Smooth muscle cell (in vitro differentiated cells): ENCODE data around the gene FLNA. TPM values are rescaled to one million over a fixed set of nuclear protein-coding genes. Genes with fewer than 3 reads are reported as not detected.

Experiments
- DNase-seq: peaks from one replicate; lab custom pipeline; 2025; ENCODE audit not compliant: unreplicated experiment; lab: John Stamatoyannopoulos, UW
- H2AFZ ChIP-seq: fragments of 200-600 bp; sonication (generic); 2 replicates; pipeline ENCODE4 v1.6.0; 2016; ENCODE audit warnings: antibody characterized with exemption, low read depth, mild to moderate bottlenecking
- H3F3A ChIP-seq: fragments of 200-600 bp; sonication (generic); 2 replicates; pipeline ENCODE4 v1.6.0; 2017; ENCODE audit warnings: antibody characterized with exemption, low read depth
- H3K27ac ChIP-seq: fragments of 200-600 bp; sonication (generic); 2 replicates; pipeline ENCODE4 v1.5.1; 2016; ENCODE audit warnings: low read depth, mild to moderate bottlenecking
- H3K27me3 ChIP-seq: fragments of 200-600 bp; sonication (generic); 2 replicates; pipeline ENCODE4 v1.6.1; 2016; ENCODE audit warnings: low read depth, mild to moderate bottlenecking
- H3K36me3 ChIP-seq: fragments of 200-600 bp; sonication (generic); 2 replicates; pipeline ENCODE4 v1.5.1; 2016; ENCODE audit warnings: low read depth
- H3K4me1 ChIP-seq: fragments of 200-600 bp; sonication (generic); 2 replicates; pipeline ENCODE4 v1.5.1; 2016; ENCODE audit warnings: low read depth
- H3K4me2 ChIP-seq: fragments of 200-600 bp; sonication (generic); 2 replicates; pipeline ENCODE4 v1.6.0; 2016; ENCODE audit warnings: mild to moderate bottlenecking
- H3K4me3 ChIP-seq: fragments of 200-600 bp; sonication (generic); 2 replicates; pipeline ENCODE4 v1.5.1; 2016; ENCODE audit warnings: mild to moderate bottlenecking
- H3K79me2 ChIP-seq: fragments of 200-600 bp; sonication (generic); 2 replicates; pipeline ENCODE4 v1.6.0; 2016; ENCODE audit warnings: low read depth, mild to moderate bottlenecking
- H3K9ac ChIP-seq: fragments of 200-600 bp; sonication (generic); 2 replicates; pipeline ENCODE4 v1.6.0; 2016; ENCODE audit warnings: low read depth
- H3K9me3 ChIP-seq: fragments of 200-600 bp; sonication (generic); replicated peaks from 2 replicates; pipeline ENCODE4 v1.5.1; 2016; ENCODE audit warnings: low read depth
- H4K20me1 ChIP-seq: fragments of 200-600 bp; sonication (generic); 2 replicates; pipeline ENCODE4 v1.6.0; 2016; ENCODE audit warnings: low read depth
- WGBS: methylation state at CpG from one replicate; pipeline ENCODE4 v1.1.7; 2016; ENCODE audit warnings: low lambda C conversion rate; 5-methylcytosine and 5-hydroxymethylcytosine counted together
- polyA plus RNA-seq: library from polyadenylated mRNA; unstranded; fragments of >200 nt; fragmentation: Nextera tagmentation; extraction: Ambion mirVana; gene quantifications from 2 replicates; pipeline ENCODE4 v1.2.1, GENCODE V29; 2016
- total RNA-seq: library from RNA; depleted of rRNA; stranded (reverse); fragments of >200 nt; gene quantifications from 2 replicates; pipeline ENCODE4 v1.2.3, GENCODE V29; 2014
- TF ChIP-seq, protein P1 (sequence below): fragments of 200-600 bp; sonication (generic); IDR thresholded peaks from 2 replicates; pipeline ENCODE4 v1.5.1; 2017; ENCODE audit warnings: borderline replicate concordance, mild to moderate bottlenecking, antibody characterized with exemption; ENCODE audit not compliant: insufficient read depth, poor library complexity, severe bottlenecking

Gene FLNA
- total and polyA plus RNA-seq, 2 experiments from 2014 or later, result 860 to 1,632 TPM

GRCh38 chrX:154379569-154379951, 5.1 kb upstream of the FLNA start:
- TF ChIP-seq, protein P1, sequence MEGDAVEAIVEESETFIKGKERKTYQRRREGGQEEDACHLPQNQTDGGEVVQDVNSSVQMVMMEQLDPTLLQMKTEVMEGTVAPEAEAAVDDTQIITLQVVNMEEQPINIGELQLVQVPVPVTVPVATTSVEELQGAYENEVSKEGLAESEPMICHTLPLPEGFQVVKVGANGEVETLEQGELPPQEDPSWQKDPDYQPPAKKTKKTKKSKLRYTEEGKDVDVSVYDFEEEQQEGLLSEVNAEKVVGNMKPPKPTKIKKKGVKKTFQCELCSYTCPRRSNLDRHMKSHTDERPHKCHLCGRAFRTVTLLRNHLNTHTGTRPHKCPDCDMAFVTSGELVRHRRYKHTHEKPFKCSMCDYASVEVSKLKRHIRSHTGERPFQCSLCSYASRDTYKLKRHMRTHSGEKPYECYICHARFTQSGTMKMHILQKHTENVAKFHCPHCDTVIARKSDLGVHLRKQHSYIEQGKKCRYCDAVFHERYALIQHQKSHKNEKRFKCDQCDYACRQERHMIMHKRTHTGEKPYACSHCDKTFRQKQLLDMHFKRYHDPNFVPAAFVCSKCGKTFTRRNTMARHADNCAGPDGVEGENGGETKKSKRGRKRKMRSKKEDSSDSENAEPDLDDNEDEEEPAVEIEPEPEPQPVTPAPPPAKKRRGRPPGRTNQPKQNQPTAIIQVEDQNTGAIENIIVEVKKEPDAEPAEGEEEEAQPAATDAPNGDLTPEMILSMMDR, result no peak
- no peaks in the 10 kb centered on the region for H3F3A ChIP-seq
- H3K4me3 ChIP-seq, result peak overlapping the region; percentile 80
- H3K27ac ChIP-seq, result peak overlapping the region; percentile 97
- DNase-seq, result no peak
- no peak overlapping the region for H2AFZ ChIP-seq
- no peaks in the 10 kb centered on the region for H3K9me3 ChIP-seq
- H3K9ac ChIP-seq, result peak overlapping the region; percentile 99
- H3K27me3 ChIP-seq, result no peaks in the 10 kb centered on the region
- H3K4me2 ChIP-seq, result peak overlapping the region; percentile 85
- peaks cover 16% of the 10 kb centered on the region for H3K79me2 ChIP-seq
- WGBS, result 28% methylated on average over 23 of the region's 38 CpGs
- peaks cover 5% of the 10 kb centered on the region for H4K20me1 ChIP-seq
- no peaks in the 10 kb centered on the region for H3K36me3 ChIP-seq
- H3K4me1 ChIP-seq, result peaks cover 12% of the 10 kb centered on the region

GRCh38 chrX:154378799-154379568, 4.5 kb upstream of the FLNA start, which contains the start of gene EMD:
TSS of gene EMD (plus strand) at chrX:154379295. CDS start at chrX:154379485, 190 bp downstream.
- H3K4me1 ChIP-seq, result peaks cover 12% of the 10 kb centered on the region
- WGBS, result 47% methylated on average over 75 of the region's 103 CpGs
- H3K36me3 ChIP-seq, result no peaks in the 10 kb centered on the region
- H3K4me3 ChIP-seq, result peak within 1 kb of the TSS; percentile 80
- no peaks in the 10 kb centered on the region for H3F3A ChIP-seq
- H4K20me1 ChIP-seq, result peaks cover 5% of the 10 kb centered on the region
- peaks cover 19% of the 10 kb centered on the region for H3K79me2 ChIP-seq
- H3K4me2 ChIP-seq, result peak within 1 kb of the TSS; percentile 85
- H3K27me3 ChIP-seq, result no peaks in the 10 kb centered on the region
- H3K9me3 ChIP-seq, result no peaks in the 10 kb centered on the region
- DNase-seq, result peak; percentile 99
- H3K9ac ChIP-seq, result peak within 1 kb of the TSS; percentile 99
- TF ChIP-seq, protein P1, result no peak
- H3K27ac ChIP-seq, result peak within 1 kb of the TSS; percentile 97
- H2AFZ ChIP-seq, result no peak within 1 kb of the TSS

DNA sequence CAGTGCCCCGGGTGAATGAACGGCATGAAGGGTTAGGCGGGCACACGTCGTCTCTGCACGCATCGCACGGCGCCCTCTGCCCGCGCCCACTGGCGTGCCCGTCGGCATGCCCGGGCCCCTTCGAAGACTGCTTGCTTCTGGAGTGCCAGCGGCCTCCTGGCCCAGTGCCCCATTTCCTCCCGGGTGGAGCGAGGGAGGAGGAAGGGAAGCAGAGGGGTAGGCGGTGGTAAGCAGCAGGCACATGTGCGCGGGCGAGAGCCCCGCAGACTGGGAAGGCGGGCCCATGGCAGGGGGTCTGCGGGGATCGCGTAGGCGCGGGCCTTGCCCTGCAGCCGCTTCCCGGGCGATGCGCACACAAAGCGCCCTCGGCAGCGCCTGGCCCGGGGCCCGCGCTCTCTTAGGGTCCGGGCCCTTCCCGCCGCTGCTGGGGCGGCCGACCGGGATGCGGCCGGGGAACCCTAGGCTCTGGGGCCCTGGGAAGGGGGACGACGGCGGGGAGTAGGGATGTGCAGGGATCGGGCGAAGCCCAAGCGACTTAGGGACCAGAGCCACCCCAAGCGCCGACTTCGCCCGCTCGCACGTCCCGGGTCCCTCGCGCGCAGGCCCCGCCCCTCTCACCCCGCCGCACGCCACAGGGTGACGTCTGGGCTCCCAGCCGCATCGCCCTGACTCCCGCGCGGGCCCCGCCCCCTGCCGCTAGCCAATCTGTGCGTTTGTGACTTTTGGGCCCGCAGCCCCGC, 3.8 kb upstream of the FLNA start:
- peak overlapping the region; percentile 76 for H3K4me2 ChIP-seq
- no peak overlapping the region for H2AFZ ChIP-seq
- no peaks in the 10 kb centered on the region for H3F3A ChIP-seq
- H3K9me3 ChIP-seq, result no peaks in the 10 kb centered on the region
- no peaks in the 10 kb centered on the region for H3K27me3 ChIP-seq
- no peak for DNase-seq
- H3K4me3 ChIP-seq, result peak overlapping the region; percentile 31
- H4K20me1 ChIP-seq, result peaks cover 5% of the 10 kb centered on the region
- no peaks in the 10 kb centered on the region for H3K36me3 ChIP-seq
- H3K27ac ChIP-seq, result peak overlapping the region; percentile 88
- WGBS, result 36% methylated on average over 47 of the region's 79 CpGs
- H3K9ac ChIP-seq, result peak overlapping the region; percentile 82
- TF ChIP-seq, protein P1, result no peak
- peaks cover 19% of the 10 kb centered on the region for H3K79me2 ChIP-seq
- H3K4me1 ChIP-seq, result peaks cover 12% of the 10 kb centered on the region
